ENCODE data around the gene IL1RAPL2.

- no peak for TF ChIP-seq GABPA (IDR thresholded peaks at IDR 0.05; ENCODE audit: low read depth)
- TF ChIP-seq CTCF (IDR thresholded peaks at IDR 0.05), result no peak
- TF ChIP-seq NRF1 (IDR thresholded peaks at IDR 0.05; ENCODE audit: low read depth, low read length), result no peak
- no peak for TF ChIP-seq EZH2phosphoT487 (IDR thresholded peaks at IDR 0.05; ENCODE audit: borderline replicate concordance, low read depth)
- no peak for TF ChIP-seq FOXM1 (IDR thresholded peaks at IDR 0.05; ENCODE audit: low read depth)
- TF ChIP-seq RAD21 (IDR thresholded peaks at IDR 0.05; ENCODE audit: low read length), result no peak
- no peak for TF ChIP-seq JUND (IDR thresholded peaks at IDR 0.05)
- no peak for TF ChIP-seq POLR2AphosphoS5 (IDR thresholded peaks at IDR 0.05; ENCODE audit: low read depth, low read length)
- TF ChIP-seq TAF1 (IDR thresholded peaks at IDR 0.05; ENCODE audit: borderline replicate concordance, low read depth, low read length), result no peak
- no peak for TF ChIP-seq YY1 (IDR thresholded peaks at IDR 0.05; ENCODE audit: low read depth)
- TF ChIP-seq CHD2 (IDR thresholded peaks at IDR 0.05; ENCODE audit: low read length, partially characterized antibody), result no peak
- TF ChIP-seq SMC3 (IDR thresholded peaks at IDR 0.05; ENCODE audit: low read depth, low read length), result no peak
- TF ChIP-seq IRF3 (IDR thresholded peaks at IDR 0.05; ENCODE audit: low read depth, low read length), result no peak
These were observed 1188.4 kb downstream of the IL1RAPL2 start for GRCh38 chrX:105754286-105754964.

Data from SK-N-SH (cell line).